HepG2 (cell line): ENCODE results near the gene LMAN2L. TPM values are rescaled to one million over a fixed set of nuclear protein-coding genes. Genes with fewer than 3 reads are reported as not detected.
A peak's percentile ranks its signal among the peaks of the same experiment; 100 is the strongest.

Experiments
- DPF2 ChIP-seq: sonication (generic); formaldehyde crosslinking; IDR thresholded peaks from 2 replicates; pipeline ENCODE4 v1.4.0; 2020; ENCODE audit warnings: mild to moderate bottlenecking, low read depth, missing genetic modification reagents, borderline replicate concordance
- GATAD2A ChIP-seq: IDR thresholded peaks from 2 replicates; pipeline ENCODE4 v1.6.1; 2016
- HNRNPL ChIP-seq: fragments of 200-400 bp; formaldehyde crosslinking; IDR thresholded peaks from 2 replicates; pipeline ENCODE4 v1.6.1; 2017; ENCODE audit warnings: mild to moderate bottlenecking, low read depth, low read length
- HOXA3 ChIP-seq: sonication (generic); formaldehyde crosslinking; IDR thresholded peaks from 2 replicates; pipeline ENCODE4 v1.5.0; 2020; ENCODE audit warnings: missing genetic modification reagents
- NBN ChIP-seq: fragments of 450-650 bp; conservative IDR thresholded peaks from 2 replicates; pipeline ENCODE4 v1.6.1; 2017
- NONO ChIP-seq, 2 experiments: fragments of 450-650 bp in 1 of 2; sonication (generic) in 1 of 2; formaldehyde crosslinking in 1 of 2; IDR thresholded peaks in 1 of 2; conservative IDR thresholded peaks in 1 of 2; 2 replicates each; pipeline versions ENCODE4 v1.6.1 to v1.8.0; 2017 to 2022; ENCODE audit warnings: mild to moderate bottlenecking in 1 of 2, missing genetic modification reagents in 1 of 2, moderate library complexity in 1 of 2
- NR2F6 ChIP-seq, 2 experiments: IDR thresholded peaks; 2 replicates each; pipeline ENCODE4 v1.6.1; 2016; ENCODE audit warnings: antibody characterized with exemption in 1 of 2, mild to moderate bottlenecking in 1 of 2
- SP5 ChIP-seq: IDR thresholded peaks from 2 replicates; pipeline ENCODE4 v1.6.1; 2016; ENCODE audit warnings: low read depth, borderline replicate concordance
- TRIM24 ChIP-seq: sonication (generic); formaldehyde crosslinking; IDR thresholded peaks from 2 replicates; pipeline ENCODE4 v1.8.0; 2022; ENCODE audit warnings: mild to moderate bottlenecking, missing genetic modification reagents
- U2AF1 ChIP-seq: fragments of 200-400 bp; formaldehyde crosslinking; optimal IDR thresholded peaks from 2 replicates; pipeline ENCODE3; 2017; ENCODE audit warnings: mild to moderate bottlenecking, low read depth, low read length
- ZBTB49 ChIP-seq: sonication (generic); formaldehyde crosslinking; IDR thresholded peaks from 2 replicates; pipeline ENCODE4 v1.4.0; 2020; ENCODE audit warnings: missing genetic modification reagents, borderline replicate concordance
- ZBTB7B ChIP-seq: sonication (generic); formaldehyde crosslinking; IDR thresholded peaks from 2 replicates; pipeline ENCODE4 v1.4.0; 2020; ENCODE audit warnings: missing genetic modification reagents
- ZFP37 ChIP-seq: sonication (generic); formaldehyde crosslinking; IDR thresholded peaks from 2 replicates; pipeline ENCODE4 v1.4.0; 2020; ENCODE audit warnings: missing genetic modification reagents, borderline replicate concordance
- ZFX ChIP-seq: sonication (generic); formaldehyde crosslinking; IDR thresholded peaks from 2 replicates; pipeline ENCODE4 v1.4.0; 2020; ENCODE audit warnings: mild to moderate bottlenecking, low read depth, missing genetic modification reagents, moderate library complexity
- ZNF232 ChIP-seq: sonication (generic); formaldehyde crosslinking; IDR thresholded peaks from 2 replicates; pipeline ENCODE4 v1.4.0; 2020; ENCODE audit warnings: missing genetic modification reagents, borderline replicate concordance
- ZNF451 ChIP-seq: sonication (generic); formaldehyde crosslinking; IDR thresholded peaks from 2 replicates; pipeline ENCODE4 v1.5.0; 2020; ENCODE audit warnings: mild to moderate bottlenecking, missing genetic modification reagents
- ZNF468 ChIP-seq: sonication (generic); formaldehyde crosslinking; IDR thresholded peaks from 2 replicates; pipeline ENCODE4 v1.8.0; 2022; ENCODE audit warnings: mild to moderate bottlenecking, moderate library complexity, missing genetic modification reagents
- ZNF614 ChIP-seq: IDR thresholded peaks from 2 replicates; pipeline ENCODE4 v1.6.1; 2018; ENCODE audit warnings: missing biosample characterization, missing genetic modification reagents, inconsistent platforms, borderline replicate concordance
- ZNF619 ChIP-seq: sonication (generic); formaldehyde crosslinking; IDR thresholded peaks from 2 replicates; pipeline ENCODE4 v1.4.0; 2020; ENCODE audit warnings: mild to moderate bottlenecking, missing genetic modification reagents
- polyA plus RNA-seq, 8 experiments: library from polyadenylated mRNA; depleted of rRNA in 3 of 8; stranded (reverse) in 7 of 8; unstranded in 1 of 8; fragments of >200 nt; fragmentation: Illumina TruSeq in 4 of 8; extraction: Trizol in 4 of 8; gene quantifications; 2 replicates each; pipeline versions ENCODE4 v1.2.1 to v1.2.3, GENCODE V29; 2011 to 2016; ENCODE audit warnings: low read depth in 4 of 8, missing spikeins in 1 of 8, mixed read lengths in 1 of 8; ENCODE audit not compliant: insufficient read depth in 1 of 8
- total RNA-seq, 5 experiments: library from RNA; depleted of rRNA; stranded (reverse); fragments of >200 nt; fragmentation: Illumina TruSeq; extraction: Trizol; gene quantifications; 2 replicates each; pipeline ENCODE4 v1.2.3, GENCODE V29; 2016; ENCODE audit warnings: low read depth in 1 of 5
- TF ChIP-seq, protein P1 (sequence below): sonication (generic); formaldehyde crosslinking; IDR thresholded peaks from 2 replicates; pipeline ENCODE4 v1.4.0; 2020; ENCODE audit warnings: missing genetic modification reagents
- TF ChIP-seq, protein P2 (sequence below): sonication (generic); formaldehyde crosslinking; IDR thresholded peaks from 2 replicates; pipeline ENCODE4 v1.5.0; 2020; ENCODE audit warnings: missing genetic modification reagents

LMAN2L gene
- total and polyA plus RNA-seq, 2 of the 13 experiments (the other 11 are each of a cell fraction or from before 2014, with no cell fraction given) = 39.1 to 57.9 TPM

DNA sequence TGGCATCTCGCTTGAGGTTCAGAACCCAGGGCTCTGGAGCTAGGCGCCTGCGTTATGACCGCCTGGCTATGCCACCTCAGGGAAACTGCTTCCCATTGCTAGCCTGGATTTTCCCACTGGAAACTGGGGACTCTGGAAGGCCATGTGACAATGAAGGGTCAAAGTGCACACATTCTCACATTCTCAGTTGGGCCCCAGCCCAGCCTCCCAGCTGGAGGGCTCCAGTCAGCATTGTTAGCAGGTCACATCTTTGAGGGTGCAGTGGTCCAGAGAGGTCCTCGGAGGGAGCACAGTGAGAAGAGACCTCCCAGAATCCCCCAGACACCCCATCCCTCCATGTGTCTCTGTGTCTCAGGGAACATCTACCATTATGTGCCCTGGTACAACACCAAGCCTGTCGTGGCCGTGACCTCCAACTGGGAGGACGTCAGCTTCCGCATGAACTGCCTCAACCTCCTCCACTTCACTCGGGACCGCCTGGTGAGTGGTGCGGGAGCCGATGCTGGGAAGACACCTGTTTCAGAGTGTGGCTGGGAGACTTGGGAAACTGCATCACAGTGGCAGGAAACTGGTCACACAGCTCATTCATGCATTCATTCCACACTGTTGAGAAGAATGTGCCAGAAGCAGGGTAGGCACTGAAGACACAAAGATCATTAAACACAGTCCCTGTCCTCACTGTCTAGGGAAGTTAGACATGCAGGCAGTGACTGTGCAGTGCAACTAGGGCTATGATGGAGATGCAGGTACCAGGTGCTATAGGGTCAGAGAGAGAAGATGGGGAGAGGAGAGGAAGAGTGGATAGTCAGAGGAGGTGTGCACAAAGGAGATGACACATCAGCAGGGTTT lies 55.7 kb downstream of the LMAN2L start (continued):
- peak; percentile 61; the same call in 1 of the 2 replicates for TF ChIP-seq GATAD2A (CRISPR knock-in tag)
- no peak for TF ChIP-seq U2AF1
- TF ChIP-seq, protein P1, sequence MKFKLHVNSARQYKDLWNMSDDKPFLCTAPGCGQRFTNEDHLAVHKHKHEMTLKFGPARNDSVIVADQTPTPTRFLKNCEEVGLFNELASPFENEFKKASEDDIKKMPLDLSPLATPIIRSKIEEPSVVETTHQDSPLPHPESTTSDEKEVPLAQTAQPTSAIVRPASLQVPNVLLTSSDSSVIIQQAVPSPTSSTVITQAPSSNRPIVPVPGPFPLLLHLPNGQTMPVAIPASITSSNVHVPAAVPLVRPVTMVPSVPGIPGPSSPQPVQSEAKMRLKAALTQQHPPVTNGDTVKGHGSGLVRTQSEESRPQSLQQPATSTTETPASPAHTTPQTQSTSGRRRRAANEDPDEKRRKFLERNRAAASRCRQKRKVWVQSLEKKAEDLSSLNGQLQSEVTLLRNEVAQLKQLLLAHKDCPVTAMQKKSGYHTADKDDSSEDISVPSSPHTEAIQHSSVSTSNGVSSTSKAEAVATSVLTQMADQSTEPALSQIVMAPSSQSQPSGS (CRISPR knock-in tag) = 0 out of 2 replicates have a peak, but pooled peaks have one; percentile 36
- TF ChIP-seq, protein P2, sequence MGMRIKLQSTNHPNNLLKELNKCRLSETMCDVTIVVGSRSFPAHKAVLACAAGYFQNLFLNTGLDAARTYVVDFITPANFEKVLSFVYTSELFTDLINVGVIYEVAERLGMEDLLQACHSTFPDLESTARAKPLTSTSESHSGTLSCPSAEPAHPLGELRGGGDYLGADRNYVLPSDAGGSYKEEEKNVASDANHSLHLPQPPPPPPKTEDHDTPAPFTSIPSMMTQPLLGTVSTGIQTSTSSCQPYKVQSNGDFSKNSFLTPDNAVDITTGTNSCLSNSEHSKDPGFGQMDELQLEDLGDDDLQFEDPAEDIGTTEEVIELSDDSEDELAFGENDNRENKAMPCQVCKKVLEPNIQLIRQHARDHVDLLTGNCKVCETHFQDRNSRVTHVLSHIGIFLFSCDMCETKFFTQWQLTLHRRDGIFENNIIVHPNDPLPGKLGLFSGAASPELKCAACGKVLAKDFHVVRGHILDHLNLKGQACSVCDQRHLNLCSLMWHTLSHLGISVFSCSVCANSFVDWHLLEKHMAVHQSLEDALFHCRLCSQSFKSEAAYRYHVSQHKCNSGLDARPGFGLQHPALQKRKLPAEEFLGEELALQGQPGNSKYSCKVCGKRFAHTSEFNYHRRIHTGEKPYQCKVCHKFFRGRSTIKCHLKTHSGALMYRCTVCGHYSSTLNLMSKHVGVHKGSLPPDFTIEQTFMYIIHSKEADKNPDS = no peak
- TF ChIP-seq HOXA3 (CRISPR knock-in tag) = peak; percentile 59; the same call in 1 of the 2 replicates
- TF ChIP-seq NR2F6 (IDR thresholded peaks at IDR 0.05) = peak; percentile 81
- TF ChIP-seq NR2F6 (CRISPR knock-in tag; IDR thresholded peaks at IDR 0.05) = peak; percentile 82
- TF ChIP-seq TRIM24 (CRISPR knock-in tag) = peak; percentile 5; the same call in 1 of the 2 replicates
- no peak for TF ChIP-seq ZNF468 (CRISPR knock-in tag)
- peak; percentile 79 for TF ChIP-seq ZBTB7B (CRISPR knock-in tag)
- TF ChIP-seq ZFX (CRISPR knock-in tag) = 0 out of 2 replicates have a peak, but pooled peaks have one; percentile 45
- TF ChIP-seq ZNF614 = peak; percentile 72; the same call in 1 of the 2 replicates
- 0 out of 2 replicates have a peak, but pooled peaks have one; percentile 31 for TF ChIP-seq DPF2
- TF ChIP-seq ZBTB49 (CRISPR knock-in tag) = no peak
- TF ChIP-seq SP5 (CRISPR knock-in tag) = no peak
- no peak for TF ChIP-seq NONO (IDR thresholded peaks at IDR 0.05)
- no peak for TF ChIP-seq NONO (CRISPR knock-in tag; conservative IDR thresholded peaks at IDR 0.05)
- TF ChIP-seq NBN = no peak
- no peak for TF ChIP-seq ZNF232 (CRISPR knock-in tag)
- TF ChIP-seq ZFP37 = no peak
- 0 out of 2 replicates have a peak, but pooled peaks have one; percentile 45 for TF ChIP-seq ZNF451
- 0 out of 2 replicates have a peak, but pooled peaks have one; percentile 47 for TF ChIP-seq HNRNPL
- peak; percentile 66; the same call in 1 of the 2 replicates for TF ChIP-seq ZNF619 (CRISPR knock-in tag)
